Breast epithelium (tissue), 3 donors: ENCODE data around the gene NAAA.

Experiments used
- CTCF ChIP-seq, 3 donors: fragments of 450-650 bp; IDR thresholded peaks; one replicate each; pipeline ENCODE4 v1.5.1; 2016 to 2017; ENCODE audit warnings: antibody characterized with exemption in 3 of 3, mild to moderate bottlenecking in 3 of 3, moderate library complexity in 3 of 3
- POLR2AphosphoS5 ChIP-seq, 3 donors: sonication (generic); formaldehyde crosslinking; IDR thresholded peaks; one replicate each; pipeline ENCODE4 v1.6.1; 2017; ENCODE audit warnings: antibody characterized with exemption in 3 of 3

DNA sequence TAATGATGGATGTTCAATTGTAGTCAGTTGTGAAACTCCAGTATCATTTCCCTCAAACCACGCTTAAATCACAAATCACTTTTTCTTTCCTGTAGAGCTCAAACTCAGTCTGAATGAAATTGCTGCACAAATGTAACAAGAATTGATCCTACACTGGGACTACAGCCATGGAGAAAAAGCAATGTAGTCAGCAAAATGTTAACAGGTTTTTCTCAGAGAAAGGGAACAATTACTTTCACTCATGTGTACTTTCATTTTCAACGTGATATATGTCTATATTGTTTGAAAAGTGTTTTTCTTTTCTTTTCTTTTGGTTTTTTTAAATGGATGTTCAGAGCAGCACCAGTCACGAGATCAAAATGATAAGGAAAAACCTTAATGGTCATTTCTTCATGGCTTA is 27.3 kb upstream of the NAAA start:
- TF ChIP-seq POLR2AphosphoS5 (IDR thresholded peaks at IDR 0.05) (no peak), CTCF (IDR thresholded peaks at IDR 0.05) (no peak)
